NCI-H128 (cell line): Measurements from ENCODE around the gene FLOT1.
"Not testable (repeated sequence)": the region's sequence is repeated elsewhere in the genome, so short reads cannot be mapped to it uniquely, and the experiment has no call there.

ENCODE experiments used
- DNase-seq: peaks from one replicate; lab custom pipeline; 2025; ENCODE audit not compliant: unreplicated experiment; lab: John Stamatoyannopoulos, UW

Gene FLOT1

DNA sequence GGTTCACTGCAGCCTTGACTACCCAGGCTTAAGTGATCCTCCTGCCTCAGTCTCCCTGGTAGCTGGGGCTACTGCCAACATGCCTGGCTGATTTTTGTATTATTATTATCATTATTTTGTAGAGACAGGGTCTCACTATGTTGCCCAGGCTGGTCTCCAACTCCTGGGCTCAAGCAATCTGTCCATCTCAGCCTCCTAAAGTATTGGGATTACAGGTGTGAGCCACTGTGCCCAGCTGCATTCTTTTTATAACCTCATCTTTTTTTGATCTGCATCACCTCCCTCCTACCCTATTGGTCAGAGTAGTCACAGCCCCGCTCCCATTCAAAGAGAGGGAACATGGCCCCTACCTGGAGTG lies 25.4 kb upstream of the FLOT1 start:
- no peak for DNase-seq

- DNase-seq: no peak
These were observed 24.9 kb upstream of the FLOT1 start for GRCh38 chr6:30767158-30767943.

GRCh38 chr6:30766461-30767157 lies 24.1 kb upstream of the FLOT1 start:
- no peak for DNase-seq

GRCh38 chr6:30765495-30765894 lies 23.0 kb upstream of the FLOT1 start:
- DNase-seq: not testable (repeated sequence)

DNA sequence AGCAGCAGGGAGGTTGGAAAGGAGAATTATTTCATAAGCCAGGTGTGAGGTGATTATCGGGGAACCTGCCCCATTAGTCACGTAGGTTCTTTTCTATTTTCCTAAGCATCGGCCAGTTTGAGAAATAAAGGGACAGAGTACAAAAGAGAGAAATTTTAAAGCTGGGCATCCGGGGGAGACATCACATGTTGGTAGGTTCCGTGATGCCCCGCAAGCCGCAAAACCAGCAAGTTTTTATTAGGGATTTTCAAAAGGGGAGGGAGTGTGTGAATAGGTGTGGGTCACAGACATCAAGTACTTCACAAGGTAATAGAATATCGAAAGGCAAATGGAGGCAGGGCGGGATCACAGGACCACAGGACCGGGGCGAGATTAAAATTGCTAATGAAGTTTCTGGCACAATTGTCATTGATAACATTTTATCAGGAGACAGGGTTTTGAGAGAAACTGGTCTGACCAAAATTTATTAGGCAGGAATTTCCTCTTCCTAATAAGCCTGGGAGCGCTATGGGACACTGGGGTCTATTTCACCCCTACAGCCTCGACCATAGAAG lies 22.1 kb upstream of the FLOT1 start:
- DNase-seq: not testable (repeated sequence)

DNA sequence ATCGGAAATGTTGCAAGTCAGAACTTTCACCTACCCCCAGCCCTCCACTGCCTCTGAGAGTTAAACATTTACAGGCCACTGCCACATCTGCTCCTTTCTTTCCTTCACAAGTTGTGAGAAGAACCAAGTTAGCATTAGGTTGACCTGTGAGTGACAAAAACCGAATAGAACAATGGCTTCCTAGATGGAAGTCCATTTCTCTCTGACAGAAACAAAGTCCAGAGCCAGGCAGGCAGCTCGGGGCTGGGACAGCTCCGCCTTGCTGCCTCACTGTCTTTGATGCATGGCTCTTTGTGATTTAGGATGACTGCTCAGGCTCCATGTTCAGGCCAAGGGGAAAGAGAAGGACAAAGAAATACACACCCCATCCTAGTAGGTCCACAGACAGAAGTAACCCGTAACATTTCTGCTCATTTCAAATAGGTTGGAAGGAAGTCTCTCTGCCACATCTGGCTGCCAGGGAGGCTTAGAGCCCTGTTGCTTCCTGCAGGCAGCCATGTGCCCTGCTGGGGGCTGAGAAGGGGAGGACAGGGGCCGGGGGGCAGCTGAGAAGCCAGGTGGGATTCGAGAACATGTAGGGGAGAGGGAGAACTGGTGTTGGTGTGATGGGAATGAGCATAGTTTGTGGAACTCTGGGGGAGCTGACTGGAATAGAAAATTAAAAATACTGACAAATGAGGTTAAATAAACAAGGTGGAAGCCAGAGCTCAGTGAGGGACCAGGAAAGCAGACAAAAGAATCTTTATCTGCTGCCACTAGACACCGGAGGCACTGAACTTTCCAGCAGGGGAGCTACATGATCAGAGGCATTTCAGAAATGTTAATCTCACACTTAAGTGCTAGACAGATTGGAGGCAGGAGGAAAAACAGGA lies 21.4 kb upstream of the FLOT1 start:
- DNase-seq: no peak

DNA sequence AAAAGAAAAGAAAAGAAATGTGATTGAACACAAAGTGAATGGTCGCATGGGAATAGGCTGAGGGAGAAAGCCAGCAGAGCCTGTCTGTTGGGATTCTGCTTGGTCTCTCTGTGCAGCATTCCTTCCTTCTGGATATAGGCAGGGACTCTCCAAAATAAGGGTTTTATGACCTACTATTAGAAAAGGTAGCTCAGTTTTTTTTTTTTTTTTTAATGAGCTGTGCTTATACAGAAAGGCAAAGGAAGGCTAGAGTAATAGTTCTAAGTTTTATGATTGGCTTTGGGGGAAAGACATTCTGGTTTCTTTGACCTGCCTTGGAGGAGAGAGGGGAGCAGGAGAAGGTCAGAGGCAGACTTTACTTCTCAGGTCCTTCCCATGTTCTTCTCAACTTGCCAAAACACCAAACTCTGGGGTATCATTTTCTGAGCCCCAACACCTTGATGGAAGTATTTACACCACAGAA lies 20.7 kb upstream of the FLOT1 start:
- DNase-seq: no peak

- DNase-seq: no peak
These were observed 19.4 kb upstream of the FLOT1 start for GRCh38 chr6:30761791-30762429.

GRCh38 chr6:30760549-30760948 lies 18.1 kb upstream of the FLOT1 start:
- DNase-seq: no peak

GRCh38 chr6:30759575-30760239 lies 17.2 kb upstream of the FLOT1 start:
- no peak for DNase-seq

GRCh38 chr6:30757261-30757904 lies 14.9 kb upstream of the FLOT1 start:
- no peak for DNase-seq

GRCh38 chr6:30756405-30757003 lies 14.0 kb upstream of the FLOT1 start:
- DNase-seq: not testable (repeated sequence)

GRCh38 chr6:30754631-30755030 lies 12.1 kb upstream of the FLOT1 start:
- DNase-seq: no peak

GRCh38 chr6:30752157-30752927 lies 9.9 kb upstream of the FLOT1 start:
- DNase-seq: no peak

GRCh38 chr6:30750379-30750668 lies 7.8 kb upstream of the FLOT1 start:
- no peak for DNase-seq

DNA sequence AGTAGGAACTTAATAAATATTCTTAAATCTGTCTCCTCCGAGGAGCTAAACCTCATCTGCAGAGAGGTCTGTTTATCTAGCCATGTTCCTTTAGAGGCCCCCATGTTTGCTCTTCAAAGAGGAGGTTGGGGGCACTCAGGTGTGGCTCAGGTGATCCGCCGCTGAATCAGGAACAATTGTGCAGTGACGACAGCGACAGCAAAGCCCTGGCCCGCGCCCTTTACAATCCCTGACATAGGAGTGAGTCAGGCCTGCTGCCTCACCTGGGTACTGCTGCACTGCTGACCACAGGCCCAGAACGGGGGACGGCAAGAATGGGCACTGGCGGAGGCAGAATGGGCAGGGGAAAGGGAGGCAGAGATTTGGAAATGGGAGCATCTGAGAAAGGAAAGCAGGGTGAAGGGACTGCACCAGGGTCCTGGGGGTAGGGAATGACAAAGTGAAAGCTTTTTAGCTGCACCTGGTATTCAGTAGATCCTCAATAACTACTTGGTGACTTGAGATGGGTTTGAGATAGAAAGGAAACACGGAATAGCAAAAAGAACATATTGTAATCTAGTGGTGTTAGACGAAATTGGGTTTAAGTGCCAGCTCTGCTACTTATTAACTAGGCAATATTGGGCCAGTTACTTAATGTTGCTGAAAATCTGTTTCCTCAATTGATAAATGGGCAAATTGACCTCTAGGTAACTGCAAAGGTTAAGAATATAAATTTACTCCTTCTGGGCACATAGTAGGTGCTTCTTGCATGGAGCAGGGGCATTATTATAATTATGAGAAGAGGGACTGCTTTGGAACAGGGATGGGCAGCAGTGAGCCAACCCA lies 7.3 kb upstream of the FLOT1 start:
- no peak for DNase-seq

DNA sequence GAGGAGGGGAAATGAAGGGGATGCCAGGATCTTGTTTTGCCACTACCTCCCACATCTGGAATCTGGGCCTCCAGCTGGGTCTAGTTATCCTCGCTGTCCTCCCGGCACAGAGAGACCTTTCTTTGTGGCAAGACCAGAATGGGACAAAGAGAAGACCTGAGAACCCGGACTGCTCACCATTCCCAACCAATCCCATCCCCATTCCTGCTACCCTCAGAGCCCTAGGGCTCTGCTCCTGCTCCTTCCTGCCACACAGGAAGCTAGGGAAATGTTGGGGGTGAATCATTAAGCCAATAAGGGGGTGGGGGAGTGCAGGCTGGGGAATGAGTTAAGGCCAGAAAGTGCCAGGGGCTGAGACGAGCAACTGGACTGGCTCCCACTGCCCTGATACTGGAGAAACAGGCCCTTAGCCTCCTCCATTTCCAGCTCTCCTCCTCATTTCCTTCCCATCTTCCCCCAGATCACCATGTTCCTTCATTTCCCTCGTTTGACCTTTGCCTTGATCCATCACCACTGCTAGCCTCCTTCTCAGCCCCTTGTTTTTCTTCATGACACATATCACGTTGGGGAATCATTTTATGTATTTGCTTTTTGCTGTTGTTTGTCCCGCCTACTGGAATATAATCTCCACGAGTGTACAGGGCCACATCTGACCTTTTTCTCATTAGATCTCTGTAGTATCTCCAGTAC lies 6.5 kb upstream of the FLOT1 start:
- no peak for DNase-seq
